ENCODE data around the gene PRR20G. TPM values are rescaled to one million over a fixed set of nuclear protein-coding genes. Genes with fewer than 3 reads are reported as not detected.

PRR20G gene
- total RNA-seq, 1 experiment from 2014 or later = 0.30 TPM

DNA sequence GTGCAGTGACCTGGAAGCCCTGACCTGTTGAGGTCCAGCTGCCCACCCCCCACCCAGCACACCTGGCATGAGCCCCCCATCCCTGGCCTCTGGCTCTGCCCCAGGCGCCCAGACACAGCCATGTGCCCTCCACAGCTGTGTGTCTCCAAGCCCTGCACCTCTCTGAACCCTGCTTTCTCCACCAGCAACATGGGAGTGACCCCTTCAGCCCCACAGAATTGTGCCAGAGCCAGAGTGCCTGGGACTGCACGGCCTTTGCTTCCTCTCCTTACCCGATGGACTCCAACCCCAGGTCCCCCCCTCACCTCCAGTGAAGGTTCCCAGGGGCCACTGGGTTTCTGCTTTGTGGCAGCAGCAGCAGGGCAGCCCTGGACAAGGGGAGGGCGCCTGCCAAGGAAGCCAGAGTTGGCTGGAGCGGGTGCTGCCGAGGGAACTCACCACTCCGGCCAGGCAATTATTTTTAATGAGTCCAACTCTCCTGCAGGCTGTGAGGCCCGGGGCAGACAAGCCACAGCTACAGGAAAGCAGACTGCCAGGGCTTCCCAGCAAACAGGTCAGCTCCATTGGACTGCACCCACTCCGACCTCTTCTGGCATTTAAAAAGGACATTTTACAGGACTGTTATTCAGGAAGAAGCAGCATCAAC lies 24.1 kb downstream of the PRR20G start (continued):
- TF ChIP-seq CTCF (IDR thresholded peaks at IDR 0.05 in 2 of 3, conservative IDR thresholded peaks at IDR 0.05 in 1 of 3; ENCODE audit: borderline replicate concordance in 1 of 3, insufficient read depth in 1 of 3, low read depth in 2 of 3, low read length in 2 of 3) = no peak

GRCh38 chr3:127263037-127263436 lies 24.8 kb downstream of the PRR20G start:
- ChIA-PET POLR2A (no interaction called here), CTCF (no interaction called here)
- no peak overlapping the region for H3K4me3 ChIP-seq (replicated peaks in 1 of 2; ENCODE audit: low read depth in 1 of 2, low read length in 2 of 2)

More at GRCh38 chr3:127263037-127263436, 24.8 kb downstream of the PRR20G start:
- Histone ChIP-seq H3K4me2 (ENCODE audit: low read length) (no peak overlapping the region), H3K79me2 (ENCODE audit: insufficient read depth, low read length) (no peaks in the 10 kb centered on the region), H3K9me2 (ENCODE audit: insufficient read depth) (no peaks in the 10 kb centered on the region), H3K9me3 (ENCODE audit: control insufficient read depth in 1 of 2, insufficient read depth in 1 of 2, low read depth in 1 of 2, low read length in 2 of 2) (no peaks in the 10 kb centered on the region), H3K9ac (ENCODE audit: low read length) (no peak overlapping the region), H3K36me3 (ENCODE audit: control insufficient read depth in 1 of 2, insufficient read depth in 2 of 2, low read length in 2 of 2) (no peaks in the 10 kb centered on the region), H2AFZ (ENCODE audit: low read depth, low read length, poor library complexity, severe bottlenecking) (no peak overlapping the region), H3K27ac (ENCODE audit: low read depth, low read length) (no peak overlapping the region), H3K4me1 (ENCODE audit: control insufficient read depth in 1 of 2, insufficient read depth in 2 of 2, low read length in 2 of 2) (peaks cover 0 to 3% of the 10 kb centered on the region in 2 experiments; a peak in 1 of 4 replicates), H3K27me3 (ENCODE audit: insufficient read depth, low read length) (no peaks in the 10 kb centered on the region), H4K20me1 (ENCODE audit: insufficient read depth) (no peaks in the 10 kb centered on the region)
- no peak for DNase-seq (ENCODE audit: low read depth, low spot score)
- intact Hi-C loops (cut with micrococcal nuclease) = no loop called here
- RAD21 ChIA-PET (ENCODE audit: low non-redundant PET in 1 of 2, low total read pairs in 2 of 2, uncharacterized antibody in 2 of 2, unreplicated experiment in 2 of 2) = no interaction called here
- ATAC-seq = no peak
- TF ChIP-seq MAX (IDR thresholded peaks at IDR 0.05) (no peak), ZFX (IDR thresholded peaks at IDR 0.05) (no peak), EZH2 (IDR thresholded peaks at IDR 0.05) (no peak), REST (IDR thresholded peaks at IDR 0.05; ENCODE audit: low read depth) (no peak), ATF3 (IDR thresholded peaks at IDR 0.05) (no peak), TCF7L2 (IDR thresholded peaks at IDR 0.05; ENCODE audit: borderline replicate concordance, extremely low read depth, insufficient read depth, insufficient read length) (no peak), ELF1 (IDR thresholded peaks at IDR 0.05; ENCODE audit: borderline replicate concordance, low read depth) (no peak), SRF (IDR thresholded peaks at IDR 0.05; ENCODE audit: low read depth) (no peak), POLR2A (IDR thresholded peaks at IDR 0.05; ENCODE audit: borderline replicate concordance, extremely low read depth, insufficient read depth, insufficient read length) (no peak), JUND (IDR thresholded peaks at IDR 0.05) (no peak), EGR1 (IDR thresholded peaks at IDR 0.05; ENCODE audit: low read depth) (no peak), YY1 (IDR thresholded peaks at IDR 0.05; ENCODE audit: extremely low read depth, insufficient replicate concordance, low read depth, low read length) (no peak), ZNF274 (IDR thresholded peaks at IDR 0.05; ENCODE audit: low read depth, low read length) (no peak), CEBPB (IDR thresholded peaks at IDR 0.05; ENCODE audit: low read depth) (no peak), RAD21 (IDR thresholded peaks at IDR 0.05; ENCODE audit: low read depth) (no peak)
- no TSS peak for BruUV-seq (replicated peaks)
